Uterus (tissue), 4 donors: Measurements from ENCODE around the gene ING3. TPM values are rescaled to one million over a fixed set of nuclear protein-coding genes. Genes with fewer than 3 reads are reported as not detected.
A peak's percentile ranks its signal among the peaks of the same experiment; 100 is the strongest.

Experiments
- DNase-seq, 2 donors: peaks; one replicate each; pipeline ENCODE4 v3.0.0-alpha.2; 2019 to 2020
- H3K27ac ChIP-seq, 2 donors: fragments of 200-600 bp; sonication (generic); 1 replicate in 1 of 2; 2 replicates in 1 of 2; pipeline ENCODE4 v1.5.1; 2016 to 2018
- H3K27me3 ChIP-seq, 2 donors: fragments of 200-600 bp; sonication (generic); one replicate each; pipeline ENCODE4 v1.5.1; 2018 to 2019; ENCODE audit warnings: control low read depth in 1 of 2
- H3K36me3 ChIP-seq, 2 donors: fragments of 200-600 bp; sonication (generic); one replicate each; pipeline ENCODE4 v1.5.1; 2019; ENCODE audit warnings: control low read depth in 1 of 2
- H3K4me1 ChIP-seq, 2 donors: fragments of 200-600 bp; sonication (generic); one replicate each; pipeline ENCODE4 v1.5.1; 2018 to 2019; ENCODE audit warnings: control low read depth in 1 of 2
- H3K4me3 ChIP-seq, 2 donors: fragments of 200-600 bp; sonication (generic); 1 replicate in 1 of 2; 2 replicates in 1 of 2; pipeline ENCODE4 v1.5.1; 2018 to 2019; ENCODE audit warnings: mild to moderate bottlenecking in 1 of 2
- H3K9me3 ChIP-seq, 2 donors: fragments of 200-600 bp; sonication (generic); one replicate each; pipeline ENCODE4 v1.5.1; 2019; ENCODE audit warnings: control low read depth in 1 of 2
- POLR2A ChIP-seq, 2 donors: fragments of 450-650 bp; IDR thresholded peaks; one replicate each; pipeline ENCODE4 v1.6.1; 2016; ENCODE audit warnings: antibody characterized with exemption in 2 of 2, mild to moderate bottlenecking in 1 of 2, moderate library complexity in 1 of 2
- intact Hi-C: fragments of 100-400 bp; cut with DNase I; formaldehyde crosslinking; loops from one replicate; pipeline ENCODE4 v1.15.1; 2023; ENCODE audit warnings: low total_unique reads
- total RNA-seq, 4 donors: library from RNA; depleted of rRNA in 3 of 4; stranded (reverse); fragments of >200 nt in 3 of 4; gene quantifications; one replicate each; pipeline versions ENCODE4 v1.1.0 to v1.2.4, GENCODE V29; 2014 to 2023
- TF ChIP-seq, protein P1 (sequence below), 4 experiments: fragments of 200-600 bp in 2 of 4; fragments of 450-650 bp in 2 of 4; sonication (generic) in 2 of 4; IDR thresholded peaks; one replicate each; pipeline ENCODE4 v1.5.1; 2016 to 2019; ENCODE audit warnings: antibody characterized with exemption in 4 of 4, mild to moderate bottlenecking in 2 of 4, moderate library complexity in 1 of 4
- donor health status: DM: yes; HTN: yes; CAD: no.

ING3 gene
- total RNA-seq, 4 donors from 2014 or later, result 16.4 to 37.7 (median 21.3) TPM

DNA sequence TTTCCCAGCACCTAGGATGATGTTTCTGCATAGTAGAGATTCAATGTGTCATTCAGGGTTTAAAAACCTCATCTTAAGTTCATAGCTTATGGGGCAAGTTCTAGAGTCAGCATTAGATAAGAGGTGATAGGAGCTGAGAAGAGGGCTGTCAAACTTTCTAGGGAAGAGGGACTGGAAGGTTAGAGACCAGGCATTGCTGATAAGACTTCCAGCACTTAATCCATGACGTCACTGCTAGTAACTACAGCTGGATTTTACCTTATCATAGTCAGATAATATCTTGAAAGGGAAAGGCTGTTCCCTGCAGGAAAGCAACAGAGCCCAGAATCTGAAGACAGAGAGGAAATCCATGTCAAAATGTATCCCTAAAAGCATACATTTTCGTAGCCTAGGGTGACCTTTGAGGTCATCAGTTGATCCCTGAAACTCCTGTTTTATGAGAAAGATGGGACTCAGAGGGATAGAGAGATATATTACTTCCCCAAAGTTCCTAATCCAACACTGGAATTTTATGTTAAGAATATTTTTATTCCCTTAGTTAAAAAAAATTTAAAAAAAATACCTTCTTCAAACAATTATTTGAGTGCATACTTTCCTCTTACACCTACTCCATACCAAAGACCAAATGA, 34.7 kb downstream of the ING3 start:
- Histone ChIP-seq H3K27ac (no peak overlapping the region), H3K4me3 (no peak overlapping the region), H3K4me1 (no peaks in the 10 kb centered on the region), H3K9me3 (no peaks in the 10 kb centered on the region), H3K36me3 (no peaks in the 10 kb centered on the region), H3K27me3 (no peaks in the 10 kb centered on the region)
- DNase-seq, result no peak
- intact Hi-C loops, result loop anchor here (5.0 kb wide), 1 partner anchor 97 kb away; no protein-coding TSS in a partner anchor
- TF ChIP-seq, protein P1, sequence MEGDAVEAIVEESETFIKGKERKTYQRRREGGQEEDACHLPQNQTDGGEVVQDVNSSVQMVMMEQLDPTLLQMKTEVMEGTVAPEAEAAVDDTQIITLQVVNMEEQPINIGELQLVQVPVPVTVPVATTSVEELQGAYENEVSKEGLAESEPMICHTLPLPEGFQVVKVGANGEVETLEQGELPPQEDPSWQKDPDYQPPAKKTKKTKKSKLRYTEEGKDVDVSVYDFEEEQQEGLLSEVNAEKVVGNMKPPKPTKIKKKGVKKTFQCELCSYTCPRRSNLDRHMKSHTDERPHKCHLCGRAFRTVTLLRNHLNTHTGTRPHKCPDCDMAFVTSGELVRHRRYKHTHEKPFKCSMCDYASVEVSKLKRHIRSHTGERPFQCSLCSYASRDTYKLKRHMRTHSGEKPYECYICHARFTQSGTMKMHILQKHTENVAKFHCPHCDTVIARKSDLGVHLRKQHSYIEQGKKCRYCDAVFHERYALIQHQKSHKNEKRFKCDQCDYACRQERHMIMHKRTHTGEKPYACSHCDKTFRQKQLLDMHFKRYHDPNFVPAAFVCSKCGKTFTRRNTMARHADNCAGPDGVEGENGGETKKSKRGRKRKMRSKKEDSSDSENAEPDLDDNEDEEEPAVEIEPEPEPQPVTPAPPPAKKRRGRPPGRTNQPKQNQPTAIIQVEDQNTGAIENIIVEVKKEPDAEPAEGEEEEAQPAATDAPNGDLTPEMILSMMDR (IDR thresholded peaks at IDR 0.05), result no peak
- TF ChIP-seq POLR2A (IDR thresholded peaks at IDR 0.05), result no peak

DNA sequence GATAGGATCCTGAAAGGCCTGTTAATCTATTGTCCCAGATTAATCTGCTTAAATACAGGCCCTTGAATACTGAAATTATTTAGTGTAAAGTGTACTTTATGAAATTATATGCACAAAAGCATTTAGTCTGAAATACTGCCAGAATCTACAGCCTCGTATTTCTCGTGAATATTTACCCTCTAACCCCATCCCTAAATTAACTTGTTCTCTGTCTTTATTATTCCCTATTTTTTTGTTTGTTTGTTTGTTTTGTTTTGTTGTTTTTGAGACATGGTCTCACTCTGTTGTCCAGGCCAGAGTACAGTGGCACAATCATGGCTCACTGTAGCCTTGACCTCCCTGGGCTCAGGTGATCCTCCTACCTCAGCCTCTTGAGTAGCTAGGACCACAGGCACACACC, 35.3 kb downstream of the ING3 start:
- TF ChIP-seq, protein P1 (IDR thresholded peaks at IDR 0.05), result no peak
- no peak for TF ChIP-seq POLR2A (IDR thresholded peaks at IDR 0.05)

DNA sequence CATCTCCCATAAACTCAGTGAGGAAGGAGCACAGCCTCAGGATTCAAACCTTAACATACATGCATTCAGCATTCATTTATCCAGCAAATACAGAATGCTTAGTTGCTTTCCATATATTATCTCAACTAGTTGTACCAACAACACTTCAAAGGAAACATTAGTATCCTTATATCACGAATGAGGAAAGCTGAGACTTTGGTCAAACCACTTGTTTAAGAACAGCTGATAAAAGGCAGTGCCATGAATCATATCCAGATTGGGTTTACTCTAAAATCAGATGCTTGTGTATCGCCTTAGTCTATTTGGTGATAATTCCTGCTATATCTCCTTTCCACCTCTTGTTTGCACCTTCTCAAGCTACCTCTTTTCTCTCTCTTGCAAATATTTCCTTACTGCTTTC, 36.1 kb downstream of the ING3 start:
- H3K27ac ChIP-seq, result no peak overlapping the region
- no peaks in the 10 kb centered on the region for H3K4me1 ChIP-seq
- TF ChIP-seq, protein P1 (IDR thresholded peaks at IDR 0.05), result no peak
- no peak for TF ChIP-seq POLR2A (IDR thresholded peaks at IDR 0.05)
- H3K9me3 ChIP-seq, result no peaks in the 10 kb centered on the region
- no peaks in the 10 kb centered on the region for H3K36me3 ChIP-seq
- no peaks in the 10 kb centered on the region for H3K27me3 ChIP-seq
- H3K4me3 ChIP-seq, result no peak overlapping the region
- DNase-seq, result no peak
- intact Hi-C loops, result loop anchor here (5.0 kb wide), 1 partner anchor 96 kb away; no protein-coding TSS in a partner anchor

More for the DNA sequence above, 35.3 kb downstream of the ING3 start:
- no peak for DNase-seq
- Histone ChIP-seq H3K27ac (no peak overlapping the region), H3K9me3 (no peaks in the 10 kb centered on the region), H3K36me3 (no peaks in the 10 kb centered on the region), H3K4me1 (no peaks in the 10 kb centered on the region), H3K4me3 (no peak overlapping the region), H3K27me3 (no peaks in the 10 kb centered on the region)
- intact Hi-C loops, result loop anchor here (5.0 kb wide), 1 partner anchor 96 kb away; no protein-coding TSS in a partner anchor

DNA sequence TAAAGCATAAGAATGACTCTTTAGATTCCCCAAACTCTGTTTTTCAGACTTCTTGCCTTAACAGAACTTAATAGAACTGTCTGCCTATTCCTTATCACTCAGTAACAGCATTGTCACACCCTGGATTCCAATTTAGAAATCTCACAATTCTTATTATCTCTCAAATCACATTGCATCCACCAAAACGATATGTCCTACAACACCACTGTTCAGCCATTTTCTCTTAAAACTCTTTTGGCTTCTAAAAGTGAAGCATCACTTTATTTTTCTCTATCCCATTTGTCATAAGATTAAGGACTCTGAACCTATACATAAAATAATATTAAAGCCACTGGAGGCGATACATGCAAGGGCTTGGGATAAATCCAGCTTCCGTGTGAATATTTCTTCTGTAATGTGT, 36.7 kb downstream of the ING3 start:
- no peak for DNase-seq
- TF ChIP-seq POLR2A (IDR thresholded peaks at IDR 0.05), result no peak
- TF ChIP-seq, protein P1 (IDR thresholded peaks at IDR 0.05), result no peak
- Histone ChIP-seq H3K9me3 (no peaks in the 10 kb centered on the region), H3K27me3 (no peaks in the 10 kb centered on the region), H3K4me1 (no peaks in the 10 kb centered on the region), H3K4me3 (peak overlapping the region in 1 of 2 donors; percentile 62), H3K27ac (peak overlapping the region; percentile 89 to 96), H3K36me3 (no peaks in the 10 kb centered on the region)
- intact Hi-C loops, result loop anchor here (5.0 kb wide), 1 partner anchor 95 kb away; no protein-coding TSS in a partner anchor
